IPS-20b (cell line): ENCODE results near the gene WDR37.
"Not testable (repeated sequence)": the region's sequence is repeated elsewhere in the genome, so short reads cannot be mapped to it uniquely, and the experiment has no call there.

Experiments used
- H3K27ac ChIP-seq: one replicate; pipeline ENCODE4 v1.5.1; 2013; ENCODE audit warnings: low read length
- H3K27me3 ChIP-seq: 2 replicates; pipeline ENCODE4 v1.6.1; 2013; ENCODE audit warnings: mild to moderate bottlenecking, low read length, inconsistent platforms; ENCODE audit not compliant: insufficient read depth
- H3K36me3 ChIP-seq: 2 replicates; pipeline ENCODE4 v1.6.1; 2013; ENCODE audit warnings: low read depth, mild to moderate bottlenecking, inconsistent platforms, low read length, moderate library complexity; ENCODE audit not compliant: insufficient read depth
- H3K4me1 ChIP-seq: 2 replicates; pipeline ENCODE4 v1.6.1; 2013; ENCODE audit warnings: mild to moderate bottlenecking, control low read depth, inconsistent platforms, low read length, moderate library complexity; ENCODE audit not compliant: insufficient read depth
- H3K4me3 ChIP-seq: 2 replicates; pipeline ENCODE4 v1.5.1; 2013; ENCODE audit warnings: mild to moderate bottlenecking, low read length, inconsistent platforms
- H3K9ac ChIP-seq: 2 replicates; pipeline ENCODE4 v1.6.1; 2013; ENCODE audit warnings: low read depth, mild to moderate bottlenecking, inconsistent platforms, low read length, moderate library complexity
- H3K9me3 ChIP-seq: 2 replicates; pipeline ENCODE4 v1.6.1; 2013; ENCODE audit warnings: mild to moderate bottlenecking, low read depth, low read length, inconsistent platforms; ENCODE audit not compliant: insufficient read depth

Gene WDR37

GRCh38 chr10:1158066-1158465, 101.9 kb downstream of the WDR37 start:
- Histone ChIP-seq H3K4me1 (no peaks in the 10 kb centered on the region), H3K9me3 (no peaks in the 10 kb centered on the region), H3K9ac (no peak overlapping the region), H3K27ac (no peak overlapping the region), H3K36me3 (no peaks in the 10 kb centered on the region), H3K4me3 (no peak overlapping the region), H3K27me3 (0 out of 2 replicates have a peak, but pooled peaks cover 3% of the 10 kb centered on the region)

DNA sequence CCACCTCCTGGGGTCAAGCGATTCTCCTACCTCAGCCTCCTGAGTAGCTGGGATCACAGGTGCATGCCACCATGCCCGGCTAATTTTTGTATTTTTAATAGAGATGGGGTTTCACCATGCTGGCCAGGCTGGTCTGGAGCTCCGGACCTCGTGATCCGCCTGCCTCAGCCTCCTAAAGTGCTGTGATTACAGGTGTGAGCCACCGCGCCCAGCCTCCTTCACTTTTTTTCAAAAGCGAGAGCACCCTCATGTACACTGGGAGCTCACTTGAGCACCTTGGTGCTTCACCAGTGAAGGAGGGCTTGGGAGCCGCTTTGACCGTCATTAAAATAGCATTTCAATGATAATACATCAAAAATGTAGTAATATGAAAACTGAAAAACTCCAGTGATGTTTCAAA, 102.4 kb downstream of the WDR37 start:
- not testable (repeated sequence) for H3K36me3 ChIP-seq, H3K9ac ChIP-seq, H3K4me1 ChIP-seq, H3K4me3 ChIP-seq, H3K9me3 ChIP-seq, H3K27me3 ChIP-seq, H3K27ac ChIP-seq

GRCh38 chr10:1159131-1160061, 103.2 kb downstream of the WDR37 start:
- no peak overlapping the region for H3K4me3 ChIP-seq
- no peaks in the 10 kb centered on the region for H3K27me3 ChIP-seq
- no peaks in the 10 kb centered on the region for H3K9me3 ChIP-seq
- no peaks in the 10 kb centered on the region for H3K36me3 ChIP-seq
- no peak overlapping the region for H3K9ac ChIP-seq
- H3K4me1 ChIP-seq = no peaks in the 10 kb centered on the region
- H3K27ac ChIP-seq = no peak overlapping the region

DNA sequence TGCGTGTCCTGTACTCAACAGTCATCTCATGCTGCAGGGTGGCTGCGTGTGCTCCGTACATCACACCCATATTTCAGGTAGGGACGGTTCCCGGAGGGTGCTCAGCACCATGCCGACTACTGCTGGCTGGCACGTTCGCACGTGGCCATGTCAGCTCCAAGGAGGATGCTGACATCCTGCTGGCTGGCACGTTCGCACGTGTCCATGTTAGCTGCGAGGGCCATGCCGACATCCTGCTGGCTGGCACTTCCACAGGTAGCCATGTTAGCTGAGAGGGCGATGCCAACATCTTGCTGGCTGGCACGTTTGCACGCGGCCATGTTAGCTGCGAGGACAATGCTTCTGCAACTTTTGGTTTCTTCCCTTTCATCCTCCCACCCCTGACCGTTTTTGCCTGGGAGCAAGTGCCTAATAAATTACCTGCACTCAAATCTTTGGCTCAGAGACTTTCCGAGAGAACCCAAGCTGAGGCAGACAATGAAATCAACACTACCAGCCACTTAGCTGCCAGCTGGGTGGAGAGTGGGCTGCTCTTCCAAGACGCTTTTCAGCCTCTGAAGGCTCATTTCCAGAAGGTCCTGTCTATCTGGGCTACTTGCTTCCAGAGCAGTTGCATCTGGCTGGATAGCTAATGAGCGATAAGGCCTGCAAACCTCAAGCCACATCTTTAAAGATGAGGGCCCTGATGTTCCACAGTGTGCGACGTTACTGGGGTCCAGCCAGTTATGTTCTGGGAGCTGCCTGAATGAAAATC, 104.6 kb downstream of the WDR37 start:
- no peaks in the 10 kb centered on the region for H3K4me1 ChIP-seq
- no peak overlapping the region for H3K9ac ChIP-seq
- H3K27me3 ChIP-seq = no peaks in the 10 kb centered on the region
- no peak overlapping the region for H3K27ac ChIP-seq
- no peaks in the 10 kb centered on the region for H3K9me3 ChIP-seq
- H3K4me3 ChIP-seq = no peak overlapping the region
- H3K36me3 ChIP-seq = no peaks in the 10 kb centered on the region

GRCh38 chr10:1161315-1161673, 105.1 kb downstream of the WDR37 start:
- H3K4me3 ChIP-seq, H3K9me3 ChIP-seq, H3K36me3 ChIP-seq, H3K4me1 ChIP-seq, H3K27ac ChIP-seq, H3K27me3 ChIP-seq, H3K9ac ChIP-seq: not testable (repeated sequence)

GRCh38 chr10:1162481-1163203, 106.5 kb downstream of the WDR37 start:
- Histone ChIP-seq H3K4me1 (no peaks in the 10 kb centered on the region), H3K9ac (no peak overlapping the region), H3K27me3 (no peaks in the 10 kb centered on the region), H3K4me3 (no peak overlapping the region), H3K36me3 (no peaks in the 10 kb centered on the region), H3K27ac (no peak overlapping the region), H3K9me3 (no peaks in the 10 kb centered on the region)

DNA sequence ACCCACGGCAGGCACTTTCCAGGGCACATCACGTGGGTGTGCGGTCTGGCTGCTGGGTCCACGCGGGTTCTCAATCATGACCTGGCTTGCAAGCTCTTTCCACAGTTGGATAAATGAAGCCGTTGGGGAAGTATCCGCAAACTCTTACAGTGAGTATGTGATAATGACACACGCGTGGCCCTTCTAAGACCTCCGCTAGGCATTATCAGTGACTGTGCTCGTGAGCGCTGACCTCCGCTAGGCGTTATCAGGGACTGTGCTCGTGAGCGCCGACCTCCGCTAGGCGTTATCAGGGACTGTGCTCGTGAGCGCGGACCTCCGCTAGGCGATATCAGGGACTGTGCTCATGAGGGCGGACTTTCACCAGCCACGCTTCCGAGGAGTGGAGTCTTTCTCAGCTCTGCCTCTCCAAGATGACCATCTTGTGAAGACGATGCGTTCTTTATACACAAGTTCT, 107.0 kb downstream of the WDR37 start:
- no peaks in the 10 kb centered on the region for H3K4me1 ChIP-seq
- H3K9ac ChIP-seq = no peak overlapping the region
- no peaks in the 10 kb centered on the region for H3K9me3 ChIP-seq
- no peaks in the 10 kb centered on the region for H3K36me3 ChIP-seq
- no peaks in the 10 kb centered on the region for H3K27me3 ChIP-seq
- H3K27ac ChIP-seq = no peak overlapping the region
- H3K4me3 ChIP-seq = no peak overlapping the region

- no peaks in the 10 kb centered on the region for H3K9me3 ChIP-seq
- no peaks in the 10 kb centered on the region for H3K4me1 ChIP-seq
- no peak overlapping the region for H3K27ac ChIP-seq
- no peak overlapping the region for H3K9ac ChIP-seq
- no peaks in the 10 kb centered on the region for H3K27me3 ChIP-seq
- no peaks in the 10 kb centered on the region for H3K36me3 ChIP-seq
- H3K4me3 ChIP-seq = no peak overlapping the region
Measured at GRCh38 chr10:1163831-1164230, 107.6 kb downstream of the WDR37 start.

- no peak overlapping the region for H3K9ac ChIP-seq
- H3K27ac ChIP-seq = no peak overlapping the region
- no peak overlapping the region for H3K4me3 ChIP-seq
- no peaks in the 10 kb centered on the region for H3K9me3 ChIP-seq
- no peaks in the 10 kb centered on the region for H3K4me1 ChIP-seq
- H3K36me3 ChIP-seq = no peaks in the 10 kb centered on the region
- no peaks in the 10 kb centered on the region for H3K27me3 ChIP-seq
Measured at GRCh38 chr10:1166101-1166827, 110.1 kb downstream of the WDR37 start.

DNA sequence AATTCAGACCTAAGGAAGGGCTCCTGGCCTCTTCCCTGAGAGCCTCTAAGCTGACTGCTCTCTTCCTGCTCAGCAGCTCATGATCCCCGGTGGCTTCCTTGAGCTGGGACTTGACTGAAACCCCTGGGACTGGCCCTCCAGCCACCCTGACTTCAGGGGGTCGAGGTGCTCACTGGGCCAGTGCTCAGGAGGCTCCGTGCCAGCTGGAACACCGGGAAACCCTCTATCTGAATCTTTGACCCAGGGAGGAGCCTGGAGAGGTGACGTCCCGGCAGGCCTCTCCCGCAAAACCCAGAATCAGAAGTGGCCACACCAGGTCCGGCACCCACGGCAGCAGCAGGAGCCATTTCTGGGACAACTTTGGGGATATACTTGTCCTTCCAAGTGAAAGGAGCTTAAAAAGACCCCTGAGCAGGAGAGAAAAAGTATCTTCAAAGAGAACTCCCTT, 110.7 kb downstream of the WDR37 start:
- H3K9ac ChIP-seq = no peak overlapping the region
- H3K9me3 ChIP-seq = no peaks in the 10 kb centered on the region
- H3K4me3 ChIP-seq = no peak overlapping the region
- no peaks in the 10 kb centered on the region for H3K27me3 ChIP-seq
- H3K4me1 ChIP-seq = no peaks in the 10 kb centered on the region
- H3K36me3 ChIP-seq = no peaks in the 10 kb centered on the region
- no peak overlapping the region for H3K27ac ChIP-seq

DNA sequence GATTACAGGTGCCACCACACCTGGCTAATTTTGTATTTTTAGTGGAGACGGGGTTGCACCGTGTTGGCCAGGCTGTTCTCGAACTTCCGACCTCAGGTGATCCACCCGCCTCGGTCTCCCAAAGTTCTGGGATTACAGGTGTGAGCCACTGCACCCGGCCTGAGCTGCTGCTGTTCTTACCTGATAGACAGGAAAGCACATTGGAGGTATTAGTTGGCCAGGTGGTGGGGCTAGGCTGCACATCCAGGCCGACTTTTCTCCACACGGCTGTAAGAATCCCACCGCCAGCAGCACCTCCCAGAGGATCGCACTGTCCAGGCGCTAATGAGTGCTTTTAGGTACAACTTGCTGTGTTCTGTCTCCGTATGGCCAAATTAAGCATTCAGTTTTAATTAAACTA, 112.6 kb downstream of the WDR37 start:
- Histone ChIP-seq H3K27ac (no peak overlapping the region), H3K4me3 (no peak overlapping the region), H3K27me3 (no peaks in the 10 kb centered on the region), H3K4me1 (no peaks in the 10 kb centered on the region), H3K9me3 (no peaks in the 10 kb centered on the region), H3K9ac (no peak overlapping the region), H3K36me3 (no peaks in the 10 kb centered on the region)
